ENCODE results near the gene PTPRG. TPM values are rescaled to one million over a fixed set of nuclear protein-coding genes. Genes with fewer than 3 reads are reported as not detected.

The PTPRG gene
- total and polyA plus RNA-seq, 8 donors, result 50.9 to 88.4 (median 54.4) TPM

- Histone ChIP-seq H3K27me3 (no peaks in the 10 kb centered on the region), H3K4me1 (peaks cover 0 to 10% of the 10 kb centered on the region in 2 donors), H3K27ac (no peak overlapping the region), H3K36me3 (peaks cover 0 to 11% of the 10 kb centered on the region in 2 donors), H3K9me3 (no peaks in the 10 kb centered on the region), H3K4me3 (no peak overlapping the region)
- ATAC-seq, result no peak
- TF ChIP-seq CTCF (IDR thresholded peaks at IDR 0.05), result no peak
- intact Hi-C loops (cut with DNase I), result loop anchor here in 1 of 2 donors (5.0 kb wide), 1 partner anchor 332 kb away; no protein-coding TSS in a partner anchor
- DNase-seq, result no peak
These were observed 628.0 kb downstream of the PTPRG start for GRCh38 chr3:62189376-62189698.

GRCh38 chr3:62192891-62193290, 631.5 kb downstream of the PTPRG start:
- no peak for TF ChIP-seq CTCF (IDR thresholded peaks at IDR 0.05)
- no peak overlapping the region for H3K27ac ChIP-seq
- no peaks in the 10 kb centered on the region for H3K27me3 ChIP-seq
- H3K4me3 ChIP-seq, result no peak overlapping the region
- ATAC-seq (no peak), DNase-seq (no peak)
- peaks cover 0 to 10% of the 10 kb centered on the region in 2 donors for H3K4me1 ChIP-seq
- H3K36me3 ChIP-seq, result peaks cover 0 to 22% of the 10 kb centered on the region in 2 donors
- intact Hi-C loops (cut with DNase I), result no loop called here
- H3K9me3 ChIP-seq, result no peaks in the 10 kb centered on the region

DNA sequence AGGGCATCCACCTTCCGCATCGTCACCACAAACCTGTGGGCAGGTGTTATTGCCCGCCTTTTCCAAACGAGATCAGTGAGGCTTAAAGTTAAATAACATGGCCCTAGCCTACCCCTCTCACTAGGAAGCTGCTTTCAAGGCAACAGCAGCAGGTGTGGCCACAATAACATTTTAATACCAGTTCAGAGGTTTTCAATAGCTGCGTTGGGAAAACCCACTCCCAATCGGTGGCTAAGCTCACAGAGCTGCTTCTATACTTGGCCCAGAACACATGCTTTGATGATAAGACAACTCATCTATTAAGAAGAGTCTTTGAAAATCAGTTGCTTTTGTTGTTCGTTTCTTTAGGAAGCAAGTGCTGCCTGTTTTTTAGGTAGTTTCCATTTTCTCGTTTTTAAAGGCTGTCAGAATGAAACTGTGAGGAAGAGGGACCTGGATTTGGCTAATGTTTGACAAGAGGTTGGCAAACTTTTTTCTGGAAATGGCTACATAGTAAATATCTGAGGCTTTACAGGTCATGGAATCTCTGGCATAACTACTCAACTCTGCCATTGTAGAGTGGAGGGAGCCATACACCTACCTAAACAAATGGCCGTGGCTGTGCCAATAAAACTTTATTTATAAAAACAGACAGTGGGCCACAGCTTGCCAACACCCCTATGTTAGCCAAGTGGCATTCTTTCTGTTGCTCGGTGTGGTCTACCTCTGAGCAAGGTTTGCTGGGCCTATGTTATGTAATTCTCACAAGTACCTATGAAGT, 632.4 kb downstream of the PTPRG start:
- DNase-seq (no peak), ATAC-seq (no peak)
- Histone ChIP-seq H3K4me3 (no peak overlapping the region), H3K36me3 (peaks cover 0 to 22% of the 10 kb centered on the region in 2 donors), H3K4me1 (peaks cover 0 to 5% of the 10 kb centered on the region in 2 donors), H3K9me3 (no peaks in the 10 kb centered on the region), H3K27me3 (no peaks in the 10 kb centered on the region), H3K27ac (no peak overlapping the region)
- intact Hi-C loops (cut with DNase I), result no loop called here
- TF ChIP-seq CTCF (IDR thresholded peaks at IDR 0.05), result no peak

GRCh38 chr3:62197350-62198012, 636.1 kb downstream of the PTPRG start:
- no peak for TF ChIP-seq CTCF (IDR thresholded peaks at IDR 0.05)
- Histone ChIP-seq H3K4me1 (no peaks in the 10 kb centered on the region), H3K9me3 (no peaks in the 10 kb centered on the region), H3K27ac (no peak overlapping the region), H3K36me3 (peaks cover 0 to 16% of the 10 kb centered on the region in 2 donors), H3K27me3 (no peaks in the 10 kb centered on the region), H3K4me3 (no peak overlapping the region)
- ATAC-seq (no peak), DNase-seq (no peak)
- intact Hi-C loops (cut with DNase I), result no loop called here

GRCh38 chr3:62199126-62199525, 637.8 kb downstream of the PTPRG start:
- Histone ChIP-seq H3K27me3 (no peaks in the 10 kb centered on the region), H3K4me3 (no peak overlapping the region), H3K4me1 (no peaks in the 10 kb centered on the region), H3K27ac (no peak overlapping the region), H3K36me3 (peaks cover 0 to 26% of the 10 kb centered on the region in 2 donors), H3K9me3 (no peaks in the 10 kb centered on the region)
- no peak for TF ChIP-seq CTCF (IDR thresholded peaks at IDR 0.05)
- DNase-seq, result no peak
- ATAC-seq, result no peak
- intact Hi-C loops (cut with DNase I), result no loop called here

Data from left lung (tissue), 10 donors.